SW 1271 (cell line): ENCODE measurements around the gene WDFY1.
A peak's percentile ranks its signal among the peaks of the same experiment; 100 is the strongest.

Source experiments
- DNase-seq, 2 experiments: peaks; one replicate each; lab custom pipeline; 2025; lab: John Stamatoyannopoulos, UW

The WDFY1 gene, protein sequence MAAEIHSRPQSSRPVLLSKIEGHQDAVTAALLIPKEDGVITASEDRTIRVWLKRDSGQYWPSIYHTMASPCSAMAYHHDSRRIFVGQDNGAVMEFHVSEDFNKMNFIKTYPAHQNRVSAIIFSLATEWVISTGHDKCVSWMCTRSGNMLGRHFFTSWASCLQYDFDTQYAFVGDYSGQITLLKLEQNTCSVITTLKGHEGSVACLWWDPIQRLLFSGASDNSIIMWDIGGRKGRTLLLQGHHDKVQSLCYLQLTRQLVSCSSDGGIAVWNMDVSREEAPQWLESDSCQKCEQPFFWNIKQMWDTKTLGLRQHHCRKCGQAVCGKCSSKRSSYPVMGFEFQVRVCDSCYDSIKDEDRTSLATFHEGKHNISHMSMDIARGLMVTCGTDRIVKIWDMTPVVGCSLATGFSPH

DNA sequence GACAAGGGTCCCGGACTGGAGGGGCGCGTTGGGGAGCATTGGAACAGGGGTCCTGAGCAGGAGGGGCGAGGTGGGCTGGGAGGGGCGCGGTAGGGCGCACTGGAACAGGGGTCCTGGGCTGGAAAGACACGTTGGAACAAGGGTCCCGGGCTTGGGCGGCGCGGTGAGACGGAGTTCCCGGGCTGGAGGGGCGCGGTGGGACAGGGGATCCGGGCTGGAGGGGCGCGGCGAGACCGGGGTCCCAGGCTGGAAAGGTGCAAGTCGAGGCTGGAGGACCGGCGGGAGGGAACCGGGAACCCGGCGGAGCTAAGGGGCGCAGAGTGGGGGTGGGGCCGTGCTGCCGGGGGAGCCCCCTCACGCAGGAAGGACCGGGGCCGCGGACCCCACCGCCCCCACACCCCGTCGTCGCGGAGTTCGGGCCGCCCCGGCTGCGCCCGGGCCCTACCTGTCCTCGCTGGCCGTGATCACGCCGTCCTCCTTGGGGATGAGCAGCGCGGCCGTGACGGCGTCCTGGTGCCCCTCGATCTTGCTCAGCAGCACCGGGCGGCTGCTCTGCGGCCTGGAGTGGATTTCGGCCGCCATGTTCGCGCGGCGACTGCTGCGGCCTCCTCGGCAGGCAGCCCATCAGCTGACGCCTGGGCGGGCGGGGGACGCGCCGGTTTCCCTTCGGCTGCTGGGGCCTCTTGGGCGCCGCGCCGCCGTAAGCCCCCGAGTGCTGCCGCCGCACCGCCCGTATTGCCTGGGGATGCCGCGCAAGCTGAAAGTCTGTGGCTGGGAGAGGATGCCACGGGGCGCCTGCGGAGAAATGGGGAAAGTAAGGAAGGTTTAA, at the start of gene WDFY1:
WDFY1 (minus strand) TSS at position 633 of the 829 bp plus-strand sequence; CDS start at position 582, 51 bp downstream.
- DNase-seq: peak; percentile 17 to 76

- DNase-seq: no peak
Measured at GRCh38 chr2:223994562-223995162, 49.5 kb upstream of the WDFY1 start.

DNA sequence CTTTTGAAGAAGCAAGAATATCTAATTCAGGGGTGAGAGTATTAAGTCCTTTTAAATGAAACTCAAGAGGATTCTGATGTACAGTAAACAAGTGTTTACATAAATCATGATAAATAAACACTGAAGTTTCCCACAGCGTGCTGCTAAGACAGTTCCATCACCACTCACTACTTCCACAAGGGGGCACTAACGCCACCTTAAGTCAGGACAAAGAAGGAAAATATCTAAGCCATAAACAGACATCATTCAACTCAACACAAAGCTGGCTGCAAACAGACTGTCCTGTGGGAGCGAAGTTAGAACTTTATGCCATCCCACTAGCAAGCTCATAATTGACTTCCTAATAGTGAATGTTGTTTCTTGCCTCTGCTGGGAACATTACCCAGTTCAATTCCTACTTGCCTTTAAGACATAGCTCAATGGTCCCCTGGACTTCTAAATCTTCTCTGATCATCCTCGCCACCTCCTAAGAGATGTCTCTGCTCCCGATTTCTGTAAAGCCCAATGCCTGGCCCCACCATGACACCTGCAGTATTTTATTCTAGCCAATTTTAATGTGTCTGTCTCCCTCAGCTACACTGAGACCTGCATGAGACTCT, 48.6 kb upstream of the WDFY1 start:
- peak; percentile 32 to 72 for DNase-seq

DNA sequence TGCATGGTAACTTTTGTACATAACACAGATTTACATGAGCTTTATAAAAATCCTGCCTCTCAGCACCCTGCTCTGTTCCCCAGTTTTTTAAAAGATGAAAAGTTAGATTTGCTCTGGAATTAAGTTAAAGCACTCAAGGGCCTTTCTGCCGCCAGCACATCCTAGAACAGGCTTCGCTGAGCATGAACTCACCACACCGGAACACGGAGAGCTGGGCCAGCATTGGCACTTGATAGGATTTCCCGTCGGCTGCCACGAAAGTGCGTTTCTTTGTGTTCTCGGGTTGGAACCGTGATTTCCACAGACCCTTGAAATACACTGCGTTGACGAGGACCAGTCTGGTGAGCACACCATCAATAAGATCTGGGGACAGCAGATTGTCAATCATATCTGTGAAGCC, 46.5 kb upstream of the WDFY1 start:
- DNase-seq: no peak

DNA sequence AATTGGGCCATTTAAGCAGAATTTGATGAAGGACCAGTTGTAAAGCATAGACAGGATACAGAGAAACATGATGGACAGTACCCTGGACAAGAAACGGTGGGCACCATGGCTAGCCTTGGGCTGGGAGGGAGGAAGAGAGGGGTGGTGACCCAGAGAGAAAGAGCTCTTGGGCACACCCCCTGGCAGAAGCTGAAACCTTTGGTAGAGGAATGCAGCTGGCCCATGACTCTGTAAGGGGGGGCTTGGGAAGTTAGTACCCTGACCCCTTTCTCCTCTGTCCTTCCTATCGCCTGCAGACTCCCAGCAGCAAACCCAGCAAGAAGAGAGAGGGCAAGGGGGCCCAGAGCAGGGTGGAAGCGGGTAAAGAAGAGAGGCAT, 44.7 kb upstream of the WDFY1 start:
- no peak for DNase-seq

DNA sequence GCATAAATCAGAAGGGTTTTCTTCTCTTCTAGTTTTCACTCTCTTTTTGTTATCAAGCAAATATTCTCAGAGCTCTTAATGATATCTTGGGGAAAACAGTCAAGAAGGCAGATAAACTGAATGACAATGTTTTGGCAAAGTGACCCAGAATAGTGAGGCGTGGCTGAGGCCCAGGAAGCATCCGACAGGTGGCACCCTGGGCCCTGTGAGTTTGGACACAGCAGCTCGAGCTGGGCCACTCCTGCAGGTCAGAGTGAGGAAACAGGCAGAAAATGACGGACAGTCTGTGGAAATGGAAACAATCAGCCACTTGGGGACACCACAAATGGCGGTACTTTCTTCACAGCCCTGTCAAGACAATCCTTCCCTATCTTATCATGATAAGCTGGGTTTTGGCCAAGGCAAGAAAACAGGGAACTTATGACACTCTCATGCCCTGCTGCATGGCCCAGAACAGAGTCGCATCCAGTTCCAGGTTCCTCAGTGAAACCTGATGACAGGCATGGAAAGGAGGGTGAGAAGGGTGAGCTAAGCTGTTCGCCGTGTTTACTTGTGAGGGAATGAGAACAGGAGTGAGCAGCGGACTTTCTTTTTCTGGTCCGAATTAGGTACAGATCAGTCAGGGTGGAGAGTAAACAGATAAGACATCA, 44.2 kb upstream of the WDFY1 start:
- no peak for DNase-seq

- no peak for DNase-seq
Measured at GRCh38 chr2:223981241-223981640, 36.1 kb upstream of the WDFY1 start.

DNA sequence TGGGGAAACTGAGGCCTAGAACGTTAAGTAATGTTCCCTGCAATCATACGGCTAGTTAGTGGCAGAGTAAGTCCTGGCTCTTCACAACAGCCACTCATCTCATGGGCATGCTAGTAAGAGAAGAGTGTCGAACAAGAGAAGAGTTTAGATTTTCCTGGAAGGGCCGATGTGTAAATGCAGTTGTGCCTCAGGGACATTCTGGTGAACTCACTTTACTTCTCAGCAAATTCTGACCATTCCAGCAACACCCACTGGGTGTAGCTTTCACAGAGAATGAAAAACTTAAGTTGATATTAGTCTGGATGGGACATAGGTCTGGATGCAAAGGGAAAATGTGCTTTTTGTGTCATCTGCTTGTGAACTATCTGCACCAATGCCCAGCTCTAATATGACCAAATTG, 35.7 kb upstream of the WDFY1 start:
- no peak for DNase-seq

DNA sequence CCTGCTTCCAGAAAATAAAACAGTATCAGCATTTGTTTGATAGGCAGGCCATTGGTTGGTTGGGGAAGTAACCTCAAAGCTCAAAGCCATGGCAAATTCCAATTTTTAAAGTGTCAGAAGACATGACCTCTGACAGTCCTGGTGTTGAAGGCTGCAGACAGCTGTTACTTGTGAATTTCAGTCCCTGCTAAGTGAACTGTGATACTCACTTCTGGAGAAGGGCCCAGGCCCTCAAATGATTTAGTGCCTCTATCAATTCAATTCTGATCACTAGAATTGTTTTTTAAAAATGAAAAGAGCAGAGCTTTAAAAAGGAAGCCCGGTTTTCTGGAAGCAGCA, 35.2 kb upstream of the WDFY1 start:
- no peak for DNase-seq

- DNase-seq: no peak
Measured at GRCh38 chr2:223979730-223980396, 34.7 kb upstream of the WDFY1 start.

GRCh38 chr2:223978451-223978850, 33.3 kb upstream of the WDFY1 start:
- no peak for DNase-seq

DNA sequence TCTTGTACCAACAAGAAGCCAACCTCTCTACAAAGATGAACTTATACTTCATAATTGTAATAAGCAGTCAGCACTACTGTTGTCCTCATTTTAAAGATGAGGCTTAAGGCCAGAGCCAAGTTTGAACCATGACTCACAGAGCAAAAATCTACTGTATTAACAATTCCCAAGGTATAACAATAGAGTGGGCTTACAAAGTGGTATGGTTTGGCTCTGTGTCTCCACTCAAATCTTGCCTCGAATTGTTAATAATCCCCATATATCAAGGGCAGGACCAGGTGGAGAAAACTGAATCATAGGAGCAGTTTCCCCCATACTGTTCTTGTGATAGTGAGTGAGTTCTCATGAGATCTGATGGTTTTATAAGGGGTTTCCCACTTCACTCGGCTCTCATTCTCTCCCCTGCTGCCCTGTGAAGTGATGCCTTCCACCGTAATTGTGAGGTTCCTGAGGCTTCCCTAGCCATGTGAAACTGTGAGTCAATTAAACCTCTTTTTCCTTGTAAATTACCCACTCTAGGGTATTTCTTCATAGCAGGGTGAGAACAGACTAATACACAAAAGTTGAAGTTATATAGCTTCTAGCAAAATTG, 31.6 kb upstream of the WDFY1 start:
- no peak for DNase-seq

- no peak for DNase-seq
Measured at GRCh38 chr2:223973606-223974005, 28.5 kb upstream of the WDFY1 start.

DNA sequence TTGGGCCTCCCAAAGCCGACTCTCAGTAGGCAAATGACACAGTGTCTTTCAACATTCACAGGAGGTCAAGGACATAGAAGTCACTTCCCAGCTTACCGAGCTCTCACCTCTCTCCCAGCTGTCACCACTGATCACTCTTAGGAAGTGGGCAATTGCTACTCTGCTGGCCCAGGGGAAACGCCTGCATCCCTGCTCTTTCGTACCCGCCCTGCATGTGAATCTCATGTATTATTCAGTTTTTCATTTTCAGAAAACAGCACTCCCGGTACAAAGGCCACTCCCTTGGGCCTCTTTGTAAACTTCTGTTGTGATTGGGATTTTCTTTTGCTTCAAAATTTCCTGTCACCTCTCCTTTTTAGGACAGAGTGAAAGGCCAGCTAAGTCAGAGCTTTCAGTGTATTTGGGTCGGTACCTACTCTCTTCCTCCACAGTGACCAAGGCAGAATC, 27.5 kb upstream of the WDFY1 start:
- no peak for DNase-seq

DNA sequence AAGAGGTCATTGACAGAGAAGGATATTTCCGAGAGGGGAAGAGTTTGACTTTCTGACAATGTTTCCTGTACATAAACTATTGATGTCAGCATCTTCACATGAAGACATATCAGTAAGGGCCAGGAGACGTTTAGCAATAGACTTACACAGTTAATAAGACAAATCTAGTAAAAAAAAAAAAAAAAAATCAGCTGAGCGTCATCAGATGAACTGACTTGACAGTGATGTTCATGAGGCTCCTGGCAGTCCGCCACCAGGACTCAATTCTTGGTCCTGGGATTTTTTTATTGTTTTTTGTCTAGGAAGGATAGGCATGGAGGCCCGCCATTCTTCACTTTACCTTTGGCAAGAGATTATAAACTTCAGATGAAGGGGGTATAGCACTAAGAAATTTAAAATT, 26.6 kb upstream of the WDFY1 start:
- DNase-seq: no peak

- peak in 1 of 2 experiments; percentile 50 for DNase-seq
Measured at GRCh38 chr2:223970343-223971128, 25.4 kb upstream of the WDFY1 start.

DNA sequence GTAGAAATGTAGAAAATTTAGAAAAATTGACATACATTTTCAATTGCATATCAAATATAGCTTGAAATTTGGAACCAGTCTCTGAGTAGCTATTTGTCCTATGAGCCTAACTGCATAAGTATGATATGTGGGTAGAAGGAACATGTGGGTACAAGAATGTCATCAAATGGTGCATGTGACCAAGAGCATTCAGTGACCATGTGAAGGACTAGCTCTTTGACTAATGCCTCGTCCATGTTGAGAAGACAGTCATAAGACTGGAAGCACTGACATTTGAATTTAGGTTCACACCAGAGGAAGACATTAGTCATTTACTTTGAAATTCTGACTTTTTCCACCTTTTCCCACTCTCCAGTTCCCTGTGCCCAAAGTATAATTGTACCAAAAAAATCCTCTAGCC, 24.7 kb upstream of the WDFY1 start:
- DNase-seq: no peak

- DNase-seq: no peak
Measured at GRCh38 chr2:223969315-223969714, 24.2 kb upstream of the WDFY1 start.

DNA sequence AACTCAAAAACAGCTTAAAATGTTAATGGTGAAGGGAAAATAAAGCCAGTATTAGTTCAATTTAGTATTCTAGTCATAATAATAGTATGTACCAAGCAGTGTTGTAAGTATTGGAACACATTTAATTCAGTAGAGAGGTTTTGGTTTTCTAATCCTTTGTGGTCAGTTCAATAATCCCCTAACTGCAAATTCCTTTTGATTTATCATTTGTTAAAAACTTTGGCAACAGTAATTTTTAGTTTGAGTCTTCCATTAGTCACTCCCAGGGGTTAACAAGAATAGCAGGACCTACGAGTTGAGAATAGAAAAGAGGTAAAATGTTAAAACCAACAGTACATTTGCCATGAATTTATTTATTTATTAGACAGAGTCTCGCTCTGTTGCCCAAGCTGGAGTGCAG, 22.8 kb upstream of the WDFY1 start:
- DNase-seq: no peak

GRCh38 chr2:223959688-223960087, 14.6 kb upstream of the WDFY1 start:
- no peak for DNase-seq
